K562 (cell line): Measurements from ENCODE around the gene SAP30BP. TPM values are rescaled to one million over a fixed set of nuclear protein-coding genes. Genes with fewer than 3 reads are reported as not detected.

Experiments
- EGR1 ChIP-seq: fragments of 450-650 bp; conservative IDR thresholded peaks from 2 replicates; pipeline ENCODE4 v1.6.1; 2017; ENCODE audit warnings: mild to moderate bottlenecking
- HDAC1 ChIP-seq, 2 experiments: fragments of 450-650 bp; IDR thresholded peaks; 2 replicates each; pipeline ENCODE4 v1.6.1; 2016 to 2017; ENCODE audit warnings: inconsistent platforms in 1 of 2, mild to moderate bottlenecking in 1 of 2, moderate library complexity in 1 of 2
- HLTF ChIP-seq: fragments of 450-650 bp; IDR thresholded peaks from 2 replicates; pipeline ENCODE4 v1.6.1; 2016
- KDM1A ChIP-seq, 2 experiments: fragments of 450-650 bp; IDR thresholded peaks; 2 replicates each; pipeline ENCODE4 v1.6.1; 2016; ENCODE audit warnings: mild to moderate bottlenecking in 2 of 2
- L3MBTL2 ChIP-seq: fragments of 450-650 bp; IDR thresholded peaks from 2 replicates; pipeline ENCODE4 v1.6.1; 2016; ENCODE audit warnings: mild to moderate bottlenecking, moderate library complexity
- MTA1 ChIP-seq: fragments of 450-650 bp; IDR thresholded peaks from 2 replicates; pipeline ENCODE4 v1.6.1; 2017; ENCODE audit warnings: borderline replicate concordance
- NFIC ChIP-seq: fragments of 450-650 bp; IDR thresholded peaks from 2 replicates; pipeline ENCODE4 v1.6.1; 2017; ENCODE audit warnings: mild to moderate bottlenecking, inconsistent platforms
- POU5F1 ChIP-seq: fragments of 150-350 bp; IDR thresholded peaks from 2 replicates; pipeline ENCODE4 v1.6.1; 2014; ENCODE audit warnings: borderline replicate concordance, low read length, low read depth, mild to moderate bottlenecking; ENCODE audit not compliant: partially characterized antibody
- SRSF9 ChIP-seq: fragments of 200-400 bp; formaldehyde crosslinking; IDR thresholded peaks from 2 replicates; pipeline ENCODE4 v1.6.1; 2017; ENCODE audit warnings: low read depth, low read length, borderline replicate concordance
- TBP ChIP-seq: optimal IDR thresholded peaks from 2 replicates; pipeline ENCODE3; 2011; ENCODE audit warnings: low read depth, low read length, improper control_type of control experiment
- XRCC3 ChIP-seq: fragments of 450-650 bp; IDR thresholded peaks from 2 replicates; pipeline ENCODE4 v1.6.1; 2017; ENCODE audit warnings: mild to moderate bottlenecking, moderate library complexity
- ZBTB7A ChIP-seq: IDR thresholded peaks from 2 replicates; pipeline ENCODE4 v1.6.1; 2011; ENCODE audit warnings: low read depth, mild to moderate bottlenecking, low read length, moderate library complexity, borderline replicate concordance; ENCODE audit not compliant: control insufficient read depth
- ZNF551 ChIP-seq: fragments of 250-450 bp; sonication (Bioruptor Pico); IDR thresholded peaks from 2 replicates; pipeline ENCODE4 v1.5.0; 2021; ENCODE audit warnings: mild to moderate bottlenecking, moderate library complexity
- ZNF785 ChIP-seq: fragments of 250-450 bp; sonication (Bioruptor Pico); IDR thresholded peaks from 2 replicates; pipeline ENCODE4 v1.4.0; 2020; ENCODE audit warnings: mild to moderate bottlenecking
- polyA plus RNA-seq, 8 experiments: library from polyadenylated mRNA; depleted of rRNA in 4 of 8; stranded (reverse) in 5 of 8; unstranded in 3 of 8; fragments of >200 nt; fragmentation: Nextera tagmentation in 2 of 8; fragmentation: Illumina TruSeq in 1 of 8; extraction: Ambion mirVana in 2 of 8; extraction: Trizol in 1 of 8; gene quantifications; 2 replicates each; pipeline versions ENCODE4 v1.2.1 to v1.2.3, GENCODE V29; 2011 to 2014; ENCODE audit warnings: inconsistent platforms in 1 of 8, missing spikeins in 1 of 8
- total RNA-seq, 7 experiments: library from RNA; depleted of rRNA in 6 of 7; stranded (reverse); fragments of >200 nt in 6 of 7; fragmentation: Illumina TruSeq in 2 of 7; extraction: Trizol in 2 of 7; gene quantifications; 2 replicates each; pipeline versions ENCODE4 v1.2.1 to v1.2.3, GENCODE V29; 2011 to 2021; ENCODE audit warnings: low replicate concordance in 1 of 7
- TF ChIP-seq, protein P1 (sequence below): sonication (generic); formaldehyde crosslinking; IDR thresholded peaks from 2 replicates; pipeline ENCODE4 v1.8.0; 2022; ENCODE audit warnings: missing genetic modification reagents, mild to moderate bottlenecking, moderate library complexity, borderline replicate concordance
- TF ChIP-seq, protein P2 (sequence below): sonication (generic); formaldehyde crosslinking; IDR thresholded peaks from 2 replicates; pipeline ENCODE4 v1.9.0; 2022; ENCODE audit warnings: mild to moderate bottlenecking, missing genetic modification reagents
- TF ChIP-seq, protein P3 (sequence below): sonication (generic); formaldehyde crosslinking; IDR thresholded peaks from 2 replicates; pipeline ENCODE4 v1.8.0; 2022; ENCODE audit warnings: mild to moderate bottlenecking, missing genetic modification reagents
- TF ChIP-seq, protein P4 (sequence below): IDR thresholded peaks from 2 replicates; pipeline ENCODE4 v1.6.1; 2011; ENCODE audit warnings: borderline replicate concordance, low read depth, mild to moderate bottlenecking, moderate library complexity, low read length; ENCODE audit not compliant: insufficient read depth, poor library complexity, severe bottlenecking
- TF ChIP-seq, protein P5 (sequence below): sonication (generic); formaldehyde crosslinking; IDR thresholded peaks from 2 replicates; pipeline ENCODE4 v1.8.0; 2022; ENCODE audit warnings: mild to moderate bottlenecking, missing genetic modification reagents
- TF ChIP-seq, protein P6 (sequence below), 2 experiments: fragments of 450-650 bp; IDR thresholded peaks; 2 replicates each; pipeline ENCODE4 v1.6.1; 2016

Gene SAP30BP
- total and polyA plus RNA-seq, 9 of the 15 experiments (the other 6 are each of a cell fraction or from before 2014, with no cell fraction given): 45.3 to 154 (median 71.7) TPM

DNA sequence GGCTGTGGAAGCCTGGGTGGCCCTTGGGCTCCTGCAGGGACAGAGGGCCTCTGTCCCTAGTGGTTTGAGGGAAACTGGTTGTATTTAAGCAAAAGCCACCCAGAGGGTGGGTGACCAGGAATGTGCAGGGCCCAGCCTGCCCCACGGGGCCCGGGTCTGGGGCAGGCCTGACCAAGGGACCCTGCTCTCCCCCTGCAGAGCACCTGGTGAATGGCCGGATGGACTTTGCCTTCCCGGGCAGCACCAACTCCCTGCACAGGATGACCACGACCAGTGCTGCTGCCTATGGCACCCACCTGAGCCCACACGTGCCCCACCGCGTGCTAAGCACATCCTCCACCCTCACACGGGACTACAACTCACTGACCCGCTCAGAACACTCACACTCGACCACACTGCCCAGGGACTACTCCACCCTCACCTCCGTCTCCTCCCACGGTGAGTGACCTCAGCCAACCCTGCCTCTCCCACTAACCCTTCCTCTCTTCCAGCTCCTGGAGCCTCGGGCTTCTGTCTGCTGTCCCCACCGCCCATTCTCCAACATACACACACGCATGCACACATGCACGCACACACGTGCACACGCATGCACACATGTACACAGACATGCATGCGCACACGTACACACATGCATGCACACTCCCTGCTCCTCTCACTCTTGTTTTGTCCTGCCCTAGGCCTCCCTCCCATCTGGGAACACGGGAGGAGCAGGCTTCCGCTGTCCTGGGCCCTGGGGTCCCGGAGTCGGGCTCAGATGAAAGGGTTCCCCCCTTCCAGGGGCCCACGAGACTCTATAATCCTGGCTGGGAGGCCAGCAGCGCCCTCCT lies 87.5 kb downstream of the SAP30BP start (continued):
- TF ChIP-seq, protein P1, sequence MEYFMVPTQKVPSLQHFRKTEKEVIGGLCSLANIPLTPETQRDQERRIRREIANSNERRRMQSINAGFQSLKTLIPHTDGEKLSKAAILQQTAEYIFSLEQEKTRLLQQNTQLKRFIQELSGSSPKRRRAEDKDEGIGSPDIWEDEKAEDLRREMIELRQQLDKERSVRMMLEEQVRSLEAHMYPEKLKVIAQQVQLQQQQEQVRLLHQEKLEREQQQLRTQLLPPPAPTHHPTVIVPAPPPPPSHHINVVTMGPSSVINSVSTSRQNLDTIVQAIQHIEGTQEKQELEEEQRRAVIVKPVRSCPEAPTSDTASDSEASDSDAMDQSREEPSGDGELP (CRISPR knock-in tag): peak; percentile 20; the same call in 1 of the 2 replicates
- TF ChIP-seq ZNF785: no peak
- TF ChIP-seq, protein P2, sequence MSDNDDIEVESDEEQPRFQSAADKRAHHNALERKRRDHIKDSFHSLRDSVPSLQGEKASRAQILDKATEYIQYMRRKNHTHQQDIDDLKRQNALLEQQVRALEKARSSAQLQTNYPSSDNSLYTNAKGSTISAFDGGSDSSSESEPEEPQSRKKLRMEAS: peak; percentile 87
- no peak for TF ChIP-seq ZNF551
- 0 out of 2 replicates have a peak, but pooled peaks have one; percentile 29 for TF ChIP-seq HLTF
- TF ChIP-seq, protein P3, sequence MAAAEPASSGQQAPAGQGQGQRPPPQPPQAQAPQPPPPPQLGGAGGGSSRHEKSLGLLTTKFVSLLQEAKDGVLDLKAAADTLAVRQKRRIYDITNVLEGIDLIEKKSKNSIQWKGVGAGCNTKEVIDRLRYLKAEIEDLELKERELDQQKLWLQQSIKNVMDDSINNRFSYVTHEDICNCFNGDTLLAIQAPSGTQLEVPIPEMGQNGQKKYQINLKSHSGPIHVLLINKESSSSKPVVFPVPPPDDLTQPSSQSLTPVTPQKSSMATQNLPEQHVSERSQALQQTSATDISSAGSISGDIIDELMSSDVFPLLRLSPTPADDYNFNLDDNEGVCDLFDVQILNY: 0 out of 2 replicates have a peak, but pooled peaks have one; percentile 57
- TF ChIP-seq SRSF9: no peak
- TF ChIP-seq KDM1A (IDR thresholded peaks at IDR 0.05): peak in 1 of 2 experiments; percentile 88; a peak in 2 of 4 replicates
- 0 out of 2 replicates have a peak, but pooled peaks have one; percentile 17 for TF ChIP-seq NFIC
- peak; percentile 43 for TF ChIP-seq L3MBTL2
- TF ChIP-seq ZBTB7A: peak; percentile 27; the same call in 1 of the 2 replicates
- peak; percentile 51 for TF ChIP-seq EGR1
- TF ChIP-seq, protein P4, sequence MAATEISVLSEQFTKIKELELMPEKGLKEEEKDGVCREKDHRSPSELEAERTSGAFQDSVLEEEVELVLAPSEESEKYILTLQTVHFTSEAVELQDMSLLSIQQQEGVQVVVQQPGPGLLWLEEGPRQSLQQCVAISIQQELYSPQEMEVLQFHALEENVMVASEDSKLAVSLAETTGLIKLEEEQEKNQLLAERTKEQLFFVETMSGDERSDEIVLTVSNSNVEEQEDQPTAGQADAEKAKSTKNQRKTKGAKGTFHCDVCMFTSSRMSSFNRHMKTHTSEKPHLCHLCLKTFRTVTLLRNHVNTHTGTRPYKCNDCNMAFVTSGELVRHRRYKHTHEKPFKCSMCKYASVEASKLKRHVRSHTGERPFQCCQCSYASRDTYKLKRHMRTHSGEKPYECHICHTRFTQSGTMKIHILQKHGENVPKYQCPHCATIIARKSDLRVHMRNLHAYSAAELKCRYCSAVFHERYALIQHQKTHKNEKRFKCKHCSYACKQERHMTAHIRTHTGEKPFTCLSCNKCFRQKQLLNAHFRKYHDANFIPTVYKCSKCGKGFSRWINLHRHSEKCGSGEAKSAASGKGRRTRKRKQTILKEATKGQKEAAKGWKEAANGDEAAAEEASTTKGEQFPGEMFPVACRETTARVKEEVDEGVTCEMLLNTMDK: no peak
- TF ChIP-seq TBP: peak; percentile 22
- peak in 1 of 2 experiments; percentile 72; a peak in 2 of 4 replicates for TF ChIP-seq HDAC1 (IDR thresholded peaks at IDR 0.05)
- no peak for TF ChIP-seq POU5F1
- TF ChIP-seq, protein P5, sequence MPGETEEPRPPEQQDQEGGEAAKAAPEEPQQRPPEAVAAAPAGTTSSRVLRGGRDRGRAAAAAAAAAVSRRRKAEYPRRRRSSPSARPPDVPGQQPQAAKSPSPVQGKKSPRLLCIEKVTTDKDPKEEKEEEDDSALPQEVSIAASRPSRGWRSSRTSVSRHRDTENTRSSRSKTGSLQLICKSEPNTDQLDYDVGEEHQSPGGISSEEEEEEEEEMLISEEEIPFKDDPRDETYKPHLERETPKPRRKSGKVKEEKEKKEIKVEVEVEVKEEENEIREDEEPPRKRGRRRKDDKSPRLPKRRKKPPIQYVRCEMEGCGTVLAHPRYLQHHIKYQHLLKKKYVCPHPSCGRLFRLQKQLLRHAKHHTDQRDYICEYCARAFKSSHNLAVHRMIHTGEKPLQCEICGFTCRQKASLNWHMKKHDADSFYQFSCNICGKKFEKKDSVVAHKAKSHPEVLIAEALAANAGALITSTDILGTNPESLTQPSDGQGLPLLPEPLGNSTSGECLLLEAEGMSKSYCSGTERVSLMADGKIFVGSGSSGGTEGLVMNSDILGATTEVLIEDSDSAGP (CRISPR knock-in tag): 0 out of 2 replicates have a peak, but pooled peaks have one; percentile 59
- TF ChIP-seq MTA1: peak; percentile 71
- TF ChIP-seq, protein P6, sequence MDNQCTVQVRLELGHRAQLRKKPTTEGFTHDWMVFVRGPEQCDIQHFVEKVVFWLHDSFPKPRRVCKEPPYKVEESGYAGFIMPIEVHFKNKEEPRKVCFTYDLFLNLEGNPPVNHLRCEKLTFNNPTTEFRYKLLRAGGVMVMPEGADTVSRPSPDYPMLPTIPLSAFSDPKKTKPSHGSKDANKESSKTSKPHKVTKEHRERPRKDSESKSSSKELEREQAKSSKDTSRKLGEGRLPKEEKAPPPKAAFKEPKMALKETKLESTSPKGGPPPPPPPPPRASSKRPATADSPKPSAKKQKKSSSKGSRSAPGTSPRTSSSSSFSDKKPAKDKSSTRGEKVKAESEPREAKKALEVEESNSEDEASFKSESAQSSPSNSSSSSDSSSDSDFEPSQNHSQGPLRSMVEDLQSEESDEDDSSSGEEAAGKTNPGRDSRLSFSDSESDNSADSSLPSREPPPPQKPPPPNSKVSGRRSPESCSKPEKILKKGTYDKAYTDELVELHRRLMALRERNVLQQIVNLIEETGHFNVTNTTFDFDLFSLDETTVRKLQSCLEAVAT (IDR thresholded peaks at IDR 0.05): peak in 1 of 2 experiments; percentile 50; a peak in 1 of 4 replicates
- TF ChIP-seq XRCC3: no peak
